ENCODE results near the gene PADI3. TPM values are rescaled to one million over a fixed set of nuclear protein-coding genes. Genes with fewer than 3 reads are reported as not detected.
"Not testable (repeated sequence)": the region's sequence is repeated elsewhere in the genome, so short reads cannot be mapped to it uniquely, and the experiment has no call there.

Gene PADI3
- total RNA-seq, 4 donors from 2014 or later = 0.20 to 0.31 TPM; not detected in 2

- Histone ChIP-seq H3K4me1 (no peaks in the 10 kb centered on the region), H3K9me3 (no peaks in the 10 kb centered on the region), H3K36me3 (no peaks in the 10 kb centered on the region), H3K27ac (no peak overlapping the region), H3K4me3 (no peak overlapping the region), H3K27me3 (peaks cover 49% of the 10 kb centered on the region)
- no peak for TF ChIP-seq POLR2AphosphoS5 (IDR thresholded peaks at IDR 0.05)
- WGBS, 2 donors (ENCODE audit: low coverage in 1 of 2) = 66 to 68% methylated on average over 3 to 8 of the region's 9 CpGs
- ATAC-seq = no peak
Observed at GRCh38 chr1:17235135-17235885, 13.6 kb upstream of the PADI3 start.

- ATAC-seq = peak; percentile 76
- 18% methylated on average over 7 to 12 of the region's 18 CpGs for WGBS, 2 donors (ENCODE audit: low coverage in 1 of 2)
- TF ChIP-seq CTCF (IDR thresholded peaks at IDR 0.05) = peak in 3 of 4 experiments; percentile 85 to 88 (median 86)
- TF ChIP-seq EP300 (IDR thresholded peaks at IDR 0.05) = no peak
- Histone ChIP-seq H3K9me3 (no peaks in the 10 kb centered on the region), H3K4me3 (no peak overlapping the region), H3K27ac (no peak overlapping the region), H3K27me3 (peaks cover 47% of the 10 kb centered on the region), H3K4me1 (no peaks in the 10 kb centered on the region), H3K36me3 (no peaks in the 10 kb centered on the region)
Observed at GRCh38 chr1:17236779-17237560, 11.9 kb upstream of the PADI3 start.

GRCh38 chr1:17237561-17237903, 11.4 kb upstream of the PADI3 start:
- Histone ChIP-seq H3K4me1 (no peaks in the 10 kb centered on the region), H3K9me3 (no peaks in the 10 kb centered on the region), H3K27me3 (peaks cover 50% of the 10 kb centered on the region), H3K27ac (no peak overlapping the region), H3K36me3 (no peaks in the 10 kb centered on the region), H3K4me3 (no peak overlapping the region)
- no peak for ATAC-seq
- 33 to 100% methylated on average over 1 of the region's 4 CpGs for WGBS, 2 donors (ENCODE audit: low coverage in 1 of 2)
- no peak for TF ChIP-seq EP300 (IDR thresholded peaks at IDR 0.05)
- TF ChIP-seq CTCF (IDR thresholded peaks at IDR 0.05) = no peak
- no peak for TF ChIP-seq POLR2AphosphoS5 (IDR thresholded peaks at IDR 0.05)
- TF ChIP-seq POLR2A (IDR thresholded peaks at IDR 0.05) = no peak

- no peaks in the 10 kb centered on the region for H3K36me3 ChIP-seq
- H3K9me3 ChIP-seq = no peaks in the 10 kb centered on the region
- WGBS, 2 donors (ENCODE audit: low coverage in 1 of 2) = no CpG with 5 or more reads among the region's 1 CpG
- H3K27ac ChIP-seq = no peak overlapping the region
- H3K4me1 ChIP-seq = no peaks in the 10 kb centered on the region
- no peak overlapping the region for H3K4me3 ChIP-seq
- TF ChIP-seq CTCF (IDR thresholded peaks at IDR 0.05) = no peak
- no peak for TF ChIP-seq POLR2A (IDR thresholded peaks at IDR 0.05)
- TF ChIP-seq POLR2AphosphoS5 (IDR thresholded peaks at IDR 0.05) = no peak
- no peak for TF ChIP-seq EP300 (IDR thresholded peaks at IDR 0.05)
- no peak for ATAC-seq
- peaks cover 38% of the 10 kb centered on the region for H3K27me3 ChIP-seq
Observed at GRCh38 chr1:17239420-17239819, 9.5 kb upstream of the PADI3 start.

- WGBS, 2 donors (ENCODE audit: low coverage in 1 of 2) = 35 to 47% methylated on average over 17 to 20 of the region's 28 CpGs
- H3K36me3 ChIP-seq, H3K4me3 ChIP-seq, H3K9me3 ChIP-seq, H3K27ac ChIP-seq, ATAC-seq, H3K4me1 ChIP-seq: not testable (repeated sequence)
- peaks cover 32% of the 10 kb centered on the region for H3K27me3 ChIP-seq
Observed at GRCh38 chr1:17241011-17241779, 7.7 kb upstream of the PADI3 start.

GRCh38 chr1:17241780-17242074, 7.2 kb upstream of the PADI3 start:
- peaks cover 32% of the 10 kb centered on the region for H3K27me3 ChIP-seq
- 54 to 88% methylated on average over 4 to 11 of the region's 11 CpGs for WGBS, 2 donors (ENCODE audit: low coverage in 1 of 2)

More at GRCh38 chr1:17241780-17242074, 7.2 kb upstream of the PADI3 start:
- not testable (repeated sequence) for ATAC-seq, H3K9me3 ChIP-seq, H3K4me1 ChIP-seq, H3K36me3 ChIP-seq, H3K27ac ChIP-seq, H3K4me3 ChIP-seq
